LNCaP clone FGC (cell line): ENCODE measurements around the gene ZGPAT.

Experiments
- DNase-seq: peaks from one replicate; pipeline ENCODE4 v3.0.0-alpha.2; 2011; ENCODE audit warnings: low read depth
- H3K4me3 ChIP-seq: 2 replicates; pipeline ENCODE4 v1.5.1; 2011; ENCODE audit warnings: mild to moderate bottlenecking, low read depth, low read length, control low read depth
- TF ChIP-seq, protein P1 (sequence below): IDR thresholded peaks from 2 replicates; pipeline ENCODE4 v1.5.1; 2012; ENCODE audit warnings: mild to moderate bottlenecking; ENCODE audit not compliant: control insufficient read depth, insufficient read depth; ENCODE audit errors: extremely low read depth

The ZGPAT gene

DNA sequence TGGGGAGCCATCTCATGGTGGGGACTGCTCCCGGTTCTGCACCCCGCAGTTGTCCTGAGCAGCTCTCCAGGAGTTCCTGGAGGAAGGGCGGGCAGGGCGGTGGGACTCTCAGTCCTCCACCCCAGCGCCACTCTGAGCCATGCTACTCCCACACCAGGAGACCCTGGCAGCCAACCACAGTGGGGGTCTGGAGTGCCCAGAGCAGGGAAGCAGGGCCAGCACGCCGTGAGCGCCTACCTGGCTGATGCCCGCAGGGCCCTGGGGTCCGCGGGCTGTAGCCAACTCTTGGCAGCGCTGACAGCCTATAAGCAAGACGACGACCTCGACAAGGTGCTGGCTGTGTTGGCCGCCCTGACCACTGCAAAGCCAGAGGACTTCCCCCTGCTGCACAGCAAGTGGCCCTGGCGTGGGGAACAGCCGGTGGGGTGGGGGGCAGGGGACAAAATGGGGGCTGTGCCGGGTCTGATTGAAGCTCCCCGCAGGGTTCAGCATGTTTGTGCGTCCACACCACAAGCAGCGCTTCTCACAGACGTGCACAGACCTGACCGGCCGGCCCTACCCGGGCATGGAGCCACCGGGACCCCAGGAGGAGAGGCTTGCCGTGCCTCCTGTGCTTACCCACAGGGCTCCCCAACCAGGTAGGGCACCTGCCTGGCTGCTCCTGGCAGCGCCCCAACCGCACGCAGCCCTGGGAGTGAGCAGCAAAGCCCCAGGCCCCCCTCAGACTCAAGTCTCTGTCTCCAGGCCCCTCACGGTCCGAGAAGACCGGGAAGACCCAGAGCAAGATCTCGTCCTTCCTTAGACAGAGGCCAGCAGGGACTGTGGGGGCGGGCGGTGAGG lies 13.0 kb upstream of the ZGPAT start:
- H3K4me3 ChIP-seq, result no peak overlapping the region
- no peak for DNase-seq
- TF ChIP-seq, protein P1, sequence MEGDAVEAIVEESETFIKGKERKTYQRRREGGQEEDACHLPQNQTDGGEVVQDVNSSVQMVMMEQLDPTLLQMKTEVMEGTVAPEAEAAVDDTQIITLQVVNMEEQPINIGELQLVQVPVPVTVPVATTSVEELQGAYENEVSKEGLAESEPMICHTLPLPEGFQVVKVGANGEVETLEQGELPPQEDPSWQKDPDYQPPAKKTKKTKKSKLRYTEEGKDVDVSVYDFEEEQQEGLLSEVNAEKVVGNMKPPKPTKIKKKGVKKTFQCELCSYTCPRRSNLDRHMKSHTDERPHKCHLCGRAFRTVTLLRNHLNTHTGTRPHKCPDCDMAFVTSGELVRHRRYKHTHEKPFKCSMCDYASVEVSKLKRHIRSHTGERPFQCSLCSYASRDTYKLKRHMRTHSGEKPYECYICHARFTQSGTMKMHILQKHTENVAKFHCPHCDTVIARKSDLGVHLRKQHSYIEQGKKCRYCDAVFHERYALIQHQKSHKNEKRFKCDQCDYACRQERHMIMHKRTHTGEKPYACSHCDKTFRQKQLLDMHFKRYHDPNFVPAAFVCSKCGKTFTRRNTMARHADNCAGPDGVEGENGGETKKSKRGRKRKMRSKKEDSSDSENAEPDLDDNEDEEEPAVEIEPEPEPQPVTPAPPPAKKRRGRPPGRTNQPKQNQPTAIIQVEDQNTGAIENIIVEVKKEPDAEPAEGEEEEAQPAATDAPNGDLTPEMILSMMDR, result no peak

DNA sequence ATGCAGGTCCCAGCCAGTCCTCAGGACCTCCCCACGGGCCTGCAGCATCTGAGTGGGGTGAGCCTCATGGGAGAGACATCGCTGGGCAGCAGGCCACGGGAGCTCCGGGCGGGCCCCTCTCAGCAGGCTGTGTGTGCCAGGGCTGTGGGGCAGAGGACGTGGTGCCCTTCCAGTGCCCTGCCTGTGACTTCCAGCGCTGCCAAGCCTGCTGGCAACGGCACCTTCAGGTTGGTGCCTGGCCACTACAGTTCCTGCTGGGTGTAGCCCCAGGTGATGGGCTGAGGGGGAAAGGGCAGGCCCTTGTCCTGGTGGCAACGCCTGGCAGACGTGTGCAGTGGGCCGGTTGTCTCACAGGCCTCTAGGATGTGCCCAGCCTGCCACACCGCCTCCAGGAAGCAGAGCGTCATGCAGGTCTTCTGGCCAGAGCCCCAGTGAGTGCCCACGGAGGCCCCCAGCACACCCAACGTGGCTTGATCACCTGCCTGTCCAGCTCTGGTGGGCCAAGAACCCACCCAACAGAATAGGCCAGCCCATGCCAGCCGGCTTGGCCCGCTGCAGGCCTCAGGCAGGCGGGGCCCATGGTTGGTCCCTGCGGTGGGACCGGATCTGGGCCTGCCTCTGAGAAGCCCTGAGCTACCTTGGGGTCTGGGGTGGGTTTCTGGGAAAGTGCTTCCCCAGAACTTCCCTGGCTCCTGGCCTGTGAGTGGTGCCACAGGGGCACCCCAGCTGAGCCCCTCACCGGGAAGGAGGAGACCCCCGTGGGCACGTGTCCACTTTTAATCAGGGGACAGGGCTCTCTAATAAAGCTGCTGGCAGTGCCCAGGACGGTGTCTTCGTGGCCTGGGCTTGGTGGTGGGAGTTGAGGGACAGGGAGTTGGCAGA lies 12.2 kb upstream of the ZGPAT start:
- DNase-seq, result no peak
- TF ChIP-seq, protein P1, result no peak

DNA sequence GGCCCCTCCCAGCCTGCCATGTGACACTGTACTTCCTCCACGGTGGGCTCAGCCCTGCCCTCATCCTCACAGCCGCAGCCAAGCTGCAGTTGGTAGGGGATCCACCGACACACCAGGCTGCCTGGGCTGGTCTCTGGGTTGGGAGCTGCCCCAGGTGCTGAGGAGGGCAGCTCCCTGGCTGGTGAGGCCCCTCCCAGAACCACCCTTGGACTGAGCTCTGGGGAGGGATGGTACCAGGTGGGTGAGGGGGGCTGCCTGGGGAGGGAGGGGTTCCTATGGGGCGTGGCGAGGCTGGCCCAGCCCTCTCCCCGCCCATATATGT lies 11.6 kb upstream of the ZGPAT start:
- DNase-seq, result no peak
- TF ChIP-seq, protein P1, result no peak
- no peak overlapping the region for H3K4me3 ChIP-seq

More for the DNA sequence above, 12.2 kb upstream of the ZGPAT start:
- no peak overlapping the region for H3K4me3 ChIP-seq

DNA sequence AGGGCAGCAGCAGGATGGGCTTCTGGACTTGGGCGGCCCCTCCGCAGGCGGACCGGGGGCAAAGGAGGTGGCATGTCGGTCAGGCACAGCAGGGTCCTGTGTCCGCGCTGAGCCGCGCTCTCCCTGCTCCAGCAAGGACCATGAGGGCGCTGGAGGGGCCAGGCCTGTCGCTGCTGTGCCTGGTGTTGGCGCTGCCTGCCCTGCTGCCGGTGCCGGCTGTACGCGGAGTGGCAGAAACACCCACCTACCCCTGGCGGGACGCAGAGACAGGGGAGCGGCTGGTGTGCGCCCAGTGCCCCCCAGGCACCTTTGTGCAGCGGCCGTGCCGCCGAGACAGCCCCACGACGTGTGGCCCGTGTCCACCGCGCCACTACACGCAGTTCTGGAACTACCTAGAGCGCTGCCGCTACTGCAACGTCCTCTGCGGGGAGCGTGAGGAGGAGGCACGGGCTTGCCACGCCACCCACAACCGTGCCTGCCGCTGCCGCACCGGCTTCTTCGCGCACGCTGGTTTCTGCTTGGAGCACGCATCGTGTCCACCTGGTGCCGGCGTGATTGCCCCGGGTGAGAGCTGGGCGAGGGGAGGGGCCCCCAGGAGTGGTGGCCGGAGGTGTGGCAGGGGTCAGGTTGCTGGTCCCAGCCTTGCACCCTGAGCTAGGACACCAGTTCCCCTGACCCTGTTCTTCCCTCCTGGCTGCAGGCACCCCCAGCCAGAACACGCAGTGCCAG lies 11.0 kb upstream of the ZGPAT start, which contains the start of gene TNFRSF6B:
TSS of gene TNFRSF6B (plus strand) at position 25 of the 729 bp plus-strand sequence. CDS start at position 141, 116 bp downstream.
- TF ChIP-seq, protein P1, result no peak
- DNase-seq, result no peak
- no peak within 1 kb of the TSS for H3K4me3 ChIP-seq

DNA sequence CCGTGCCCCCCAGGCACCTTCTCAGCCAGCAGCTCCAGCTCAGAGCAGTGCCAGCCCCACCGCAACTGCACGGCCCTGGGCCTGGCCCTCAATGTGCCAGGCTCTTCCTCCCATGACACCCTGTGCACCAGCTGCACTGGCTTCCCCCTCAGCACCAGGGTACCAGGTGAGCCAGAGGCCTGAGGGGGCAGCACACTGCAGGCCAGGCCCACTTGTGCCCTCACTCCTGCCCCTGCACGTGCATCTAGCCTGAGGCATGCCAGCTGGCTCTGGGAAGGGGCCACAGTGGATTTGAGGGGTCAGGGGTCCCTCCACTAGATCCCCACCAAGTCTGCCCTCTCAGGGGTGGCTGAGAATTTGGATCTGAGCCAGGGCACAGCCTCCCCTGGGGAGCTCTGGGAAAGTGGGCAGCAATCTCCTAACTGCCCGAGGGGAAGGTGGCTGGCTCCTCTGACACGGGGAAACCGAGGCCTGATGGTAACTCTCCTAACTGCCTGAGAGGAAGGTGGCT lies 10.4 kb upstream of the ZGPAT start:
- DNase-seq, result no peak
- H3K4me3 ChIP-seq, result no peak overlapping the region
- TF ChIP-seq, protein P1, result no peak

DNA sequence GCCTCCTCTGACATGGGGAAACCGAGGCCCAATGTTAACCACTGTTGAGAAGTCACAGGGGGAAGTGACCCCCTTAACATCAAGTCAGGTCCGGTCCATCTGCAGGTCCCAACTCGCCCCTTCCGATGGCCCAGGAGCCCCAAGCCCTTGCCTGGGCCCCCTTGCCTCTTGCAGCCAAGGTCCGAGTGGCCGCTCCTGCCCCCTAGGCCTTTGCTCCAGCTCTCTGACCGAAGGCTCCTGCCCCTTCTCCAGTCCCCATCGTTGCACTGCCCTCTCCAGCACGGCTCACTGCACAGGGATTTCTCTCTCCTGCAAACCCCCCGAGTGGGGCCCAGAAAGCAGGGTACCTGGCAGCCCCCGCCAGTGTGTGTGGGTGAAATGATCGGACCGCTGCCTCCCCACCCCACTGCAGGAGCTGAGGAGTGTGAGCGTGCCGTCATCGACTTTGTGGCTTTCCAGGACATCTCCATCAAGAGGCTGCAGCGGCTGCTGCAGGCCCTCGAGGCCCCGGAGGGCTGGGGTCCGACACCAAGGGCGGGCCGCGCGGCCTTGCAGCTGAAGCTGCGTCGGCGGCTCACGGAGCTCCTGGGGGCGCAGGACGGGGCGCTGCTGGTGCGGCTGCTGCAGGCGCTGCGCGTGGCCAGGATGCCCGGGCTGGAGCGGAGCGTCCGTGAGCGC lies 9.8 kb upstream of the ZGPAT start:
- no peak overlapping the region for H3K4me3 ChIP-seq
- TF ChIP-seq, protein P1, result no peak
- DNase-seq, result no peak
